Measurements from ENCODE around the gene HSBP1L1. TPM values are rescaled to one million over a fixed set of nuclear protein-coding genes. Genes with fewer than 3 reads are reported as not detected.

HSBP1L1 gene
- total RNA-seq, 1 donor from 2014 or later, result 12.5 TPM

DNA sequence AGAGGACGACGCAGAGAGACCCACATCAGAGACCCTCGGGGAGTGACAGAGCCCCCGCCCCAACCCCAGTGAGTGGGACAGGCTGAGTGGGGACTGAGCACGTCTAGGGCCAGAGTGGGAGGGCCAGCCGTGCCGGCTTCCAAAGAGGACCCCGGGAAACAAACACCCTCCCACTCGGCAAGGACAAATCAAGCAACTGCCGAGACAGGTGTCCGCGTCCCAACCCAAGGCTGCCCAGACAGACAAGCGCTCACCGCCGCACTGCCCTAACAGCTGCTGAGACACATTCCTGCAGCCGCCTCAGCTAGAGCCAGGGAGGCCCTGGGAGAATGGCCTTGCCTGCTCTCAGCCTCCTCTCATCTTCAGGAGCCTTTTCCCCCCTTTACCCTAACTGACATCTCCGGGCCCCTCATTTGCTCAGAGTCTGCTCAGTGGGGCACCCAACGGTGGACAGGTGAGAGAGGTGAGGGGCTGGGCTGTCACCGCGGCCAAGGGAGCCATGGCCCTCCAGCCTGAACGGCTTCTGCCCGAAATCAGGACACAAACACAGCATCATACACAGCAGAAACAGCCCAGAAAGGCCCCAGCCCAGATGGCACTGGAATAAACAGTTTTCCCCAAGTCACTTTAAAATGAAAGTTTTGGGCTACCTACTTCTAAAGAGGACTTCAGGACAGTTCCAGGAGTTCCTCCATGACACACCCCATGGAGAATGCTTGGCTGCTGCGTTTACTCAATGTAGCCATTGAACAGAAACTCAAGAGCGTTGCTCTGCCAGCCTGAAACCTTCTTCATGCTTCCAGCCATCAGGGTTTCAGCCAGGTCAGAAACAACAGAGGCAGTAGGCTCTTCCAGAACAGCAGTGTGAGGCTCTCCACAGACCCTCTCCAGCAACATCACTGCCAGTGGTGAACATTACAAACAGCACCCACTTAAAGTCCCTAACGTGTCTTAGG is 36.6 kb upstream of the HSBP1L1 start:
- ATAC-seq (no peak), DNase-seq (ENCODE audit: missing footprints) (no peak)
- intact Hi-C loops (cut with DNase I), result no loop called here

DNA sequence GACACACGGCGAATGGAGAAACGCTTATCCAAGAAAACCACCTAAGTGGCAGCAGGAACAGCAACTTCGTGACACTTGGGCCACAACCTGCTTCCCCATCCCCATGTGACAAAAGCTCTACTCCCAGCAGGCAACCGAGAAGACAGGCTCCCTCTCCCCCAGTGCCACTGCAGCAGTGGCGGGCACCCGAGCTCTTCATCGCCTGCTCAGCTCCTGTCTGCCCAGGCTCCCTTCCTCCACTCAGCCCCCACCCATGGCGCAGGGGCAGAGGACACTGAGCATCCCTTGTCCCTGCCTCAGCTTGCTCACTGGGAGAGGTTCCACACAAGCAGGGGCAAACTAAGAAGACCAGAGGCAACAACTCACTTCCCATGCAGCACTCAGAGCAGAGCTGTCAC is 35.9 kb upstream of the HSBP1L1 start:
- ATAC-seq (no peak), DNase-seq (ENCODE audit: missing footprints) (no peak)
- intact Hi-C loops (cut with DNase I), result no loop called here

DNA sequence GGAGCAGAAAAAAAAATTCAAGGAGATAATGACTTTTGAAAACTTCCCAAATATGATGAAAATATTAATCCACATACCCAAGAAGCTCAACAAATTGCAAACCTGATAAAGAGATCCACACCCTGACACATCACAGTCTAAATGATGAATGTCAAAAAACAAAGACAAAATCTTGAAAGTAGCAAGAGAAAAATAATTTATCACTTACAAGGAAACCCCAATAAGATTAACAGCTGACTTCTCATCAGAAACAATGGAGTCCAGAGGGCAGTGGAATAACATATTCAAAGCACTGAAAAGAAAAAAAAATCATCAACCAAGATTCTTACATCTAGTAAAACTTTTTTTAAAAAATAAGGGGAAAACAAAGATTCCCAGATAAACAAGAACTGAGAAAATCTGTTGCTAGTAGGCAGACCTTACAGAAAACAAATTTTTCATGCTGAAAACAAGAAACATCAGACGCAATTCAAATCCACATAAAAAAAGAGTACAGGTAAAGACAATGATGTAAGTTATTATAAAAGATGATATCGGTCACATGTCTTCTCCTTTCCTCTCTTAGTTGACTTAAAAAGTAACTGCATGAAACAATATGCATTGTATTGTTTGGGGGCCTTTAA is 34.3 kb upstream of the HSBP1L1 start:
- intact Hi-C loops (cut with DNase I), result loop anchor here (10.0 kb wide), 1 partner anchor 255 kb away; the partner anchor contains the start of gene CTDP1
- ATAC-seq (no peak), DNase-seq (ENCODE audit: missing footprints) (no peak)

DNA sequence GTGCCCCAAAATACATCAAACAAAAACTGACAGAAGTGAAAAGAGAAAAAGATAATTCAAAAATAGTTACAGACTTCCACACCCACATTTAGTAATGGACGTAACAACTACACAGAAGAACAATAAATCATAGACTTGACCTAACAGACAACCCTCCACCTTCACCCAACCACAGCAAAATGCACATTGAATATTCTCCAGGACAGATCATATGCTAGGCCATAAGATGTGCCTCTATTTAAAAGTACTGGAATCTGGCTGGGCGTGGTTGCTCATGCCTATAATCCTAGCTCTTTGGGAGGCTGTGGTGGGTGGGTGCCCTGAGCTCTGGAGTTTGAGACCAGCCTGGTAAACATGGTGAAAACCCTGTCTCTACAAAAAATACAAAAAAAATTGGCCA is 33.0 kb upstream of the HSBP1L1 start:
- ATAC-seq, result no peak
- intact Hi-C loops (cut with DNase I), result loop anchor here (10.0 kb wide), 1 partner anchor 257 kb away; the partner anchor contains the start of gene CTDP1
- DNase-seq (ENCODE audit: missing footprints), result no peak

DNA sequence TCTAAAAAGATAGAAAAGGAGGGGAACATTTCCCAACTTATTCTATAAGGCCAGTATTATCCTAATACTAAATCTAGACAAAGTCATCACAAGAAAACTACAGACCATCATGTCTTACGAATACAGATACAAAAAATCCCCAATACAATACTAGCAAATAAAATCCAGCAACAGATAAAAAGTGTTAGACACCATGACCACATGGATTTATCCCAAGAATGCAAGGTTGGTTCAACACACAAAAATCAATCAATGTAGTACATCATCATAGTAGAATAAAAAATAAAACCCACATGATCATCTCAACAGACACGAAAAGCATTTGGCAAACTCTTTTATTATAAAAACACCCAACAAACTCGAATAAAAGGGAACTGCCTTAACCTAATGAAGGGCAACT is 31.5 kb upstream of the HSBP1L1 start:
- intact Hi-C loops (cut with DNase I), result loop anchor here (10.0 kb wide), 1 partner anchor 258 kb away; the partner anchor contains the start of gene CTDP1
- no peak for DNase-seq (ENCODE audit: missing footprints)
- no peak for ATAC-seq

DNA sequence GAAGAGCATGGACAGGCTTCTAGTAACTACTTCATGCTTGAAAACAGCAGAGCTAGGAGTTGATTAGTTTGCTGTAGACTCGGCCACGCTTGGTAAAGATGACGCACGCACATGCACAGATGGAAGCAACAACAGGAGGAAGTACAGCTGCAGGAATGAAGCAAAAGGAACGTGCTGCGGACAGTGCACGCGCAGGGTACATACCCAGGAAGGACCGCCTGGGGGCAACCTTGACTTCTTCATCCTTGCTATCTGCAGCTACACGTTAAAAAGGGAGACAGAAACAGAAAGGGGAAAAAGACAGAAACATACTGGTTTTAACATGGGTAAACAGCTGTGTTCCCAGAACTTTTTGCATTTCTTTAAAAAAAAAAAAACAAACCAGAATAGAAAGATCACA is 30.7 kb upstream of the HSBP1L1 start:
- intact Hi-C loops (cut with DNase I), result loop anchor here (10.0 kb wide), 1 partner anchor 259 kb away; the partner anchor contains the start of gene CTDP1
- DNase-seq (ENCODE audit: missing footprints) (no peak), ATAC-seq (peak; percentile 35)

DNA sequence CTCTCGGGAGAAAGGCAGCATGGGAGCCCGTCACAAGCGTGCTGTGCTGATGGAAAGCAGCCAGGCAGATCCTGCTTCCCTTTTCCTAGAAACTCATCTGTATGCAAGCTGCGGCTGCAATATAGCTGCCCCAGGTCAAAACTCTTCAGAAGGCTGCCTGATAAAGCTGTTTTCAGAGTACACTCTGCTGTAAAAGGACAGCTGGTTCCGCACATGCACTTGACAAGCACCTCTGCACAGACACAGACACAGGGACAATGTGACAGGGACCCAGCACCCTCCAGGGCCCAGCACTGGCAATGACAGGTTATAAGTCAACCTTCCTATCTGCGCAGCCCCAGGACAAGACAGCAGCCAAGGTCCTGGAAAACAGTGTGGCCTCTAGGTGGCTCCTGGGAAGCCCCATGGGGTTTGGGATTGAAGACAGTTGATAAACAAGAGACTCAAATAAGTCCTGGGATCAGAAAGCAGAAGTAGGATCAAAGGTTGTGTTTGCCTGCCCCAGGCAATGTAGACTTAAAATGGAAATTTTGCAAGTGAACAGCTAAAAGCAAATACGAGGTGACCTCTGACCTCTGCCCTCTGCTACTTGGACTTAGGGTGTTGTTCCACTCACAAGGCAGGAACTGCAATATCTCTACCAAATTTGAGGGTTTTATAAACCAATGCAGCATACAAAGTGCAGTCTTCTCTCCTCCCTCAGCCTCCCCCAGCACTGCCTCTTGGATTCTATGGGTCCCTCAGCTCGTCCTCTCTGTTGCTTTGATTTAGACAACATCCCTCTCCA is 29.9 kb upstream of the HSBP1L1 start:
- intact Hi-C loops (cut with DNase I), result loop anchor here (10.0 kb wide), 1 partner anchor 260 kb away; the partner anchor contains the start of gene CTDP1
- DNase-seq (ENCODE audit: missing footprints), result no peak
- ATAC-seq, result peak; percentile 96

DNA sequence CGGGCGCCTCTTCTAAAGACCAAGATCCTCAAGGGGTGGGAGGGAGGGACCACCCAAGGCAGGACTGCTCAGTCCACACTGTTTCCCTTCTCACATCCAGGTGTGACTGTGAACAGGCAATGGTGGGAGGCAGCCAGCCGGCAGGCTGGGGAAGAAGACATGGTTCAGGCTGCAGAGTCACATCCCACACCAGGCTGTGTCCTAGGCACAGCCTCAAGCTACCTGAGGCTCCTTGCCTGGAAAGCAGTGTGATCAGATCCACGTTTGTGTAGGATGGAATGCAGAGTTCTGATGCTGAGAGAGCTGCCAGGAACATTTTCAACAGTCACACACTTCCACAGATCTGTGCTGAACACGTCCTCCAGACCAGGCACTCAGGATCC is 29.4 kb upstream of the HSBP1L1 start:
- intact Hi-C loops (cut with DNase I), result loop anchor here (10.0 kb wide), 1 partner anchor 260 kb away; the partner anchor contains the start of gene CTDP1
- DNase-seq (ENCODE audit: missing footprints) (no peak), ATAC-seq (no peak)

DNA sequence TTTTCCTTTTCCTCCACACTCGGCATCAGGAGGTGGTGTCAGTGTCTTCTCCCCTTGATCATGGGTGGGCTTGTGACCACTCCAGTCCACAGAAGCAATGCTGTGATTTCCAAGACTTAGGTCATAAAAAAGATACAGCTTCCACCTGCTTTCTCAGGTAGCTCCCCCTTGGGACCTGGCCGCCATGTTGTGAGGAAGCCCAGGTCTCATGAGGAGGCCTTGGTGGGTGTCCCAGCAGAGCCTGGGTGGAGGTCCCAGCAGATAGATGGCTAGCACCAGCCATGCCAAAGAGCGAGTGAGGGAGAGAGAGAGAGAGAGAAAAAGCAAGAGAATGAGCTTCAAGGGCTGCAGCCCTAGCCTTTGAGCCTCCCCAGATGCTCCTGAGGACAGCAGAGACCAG is 28.9 kb upstream of the HSBP1L1 start:
- no peak for ATAC-seq
- no peak for DNase-seq (ENCODE audit: missing footprints)
- intact Hi-C loops (cut with DNase I), result loop anchor here (10.0 kb wide), 1 partner anchor 261 kb away; the partner anchor contains the start of gene CTDP1

DNA sequence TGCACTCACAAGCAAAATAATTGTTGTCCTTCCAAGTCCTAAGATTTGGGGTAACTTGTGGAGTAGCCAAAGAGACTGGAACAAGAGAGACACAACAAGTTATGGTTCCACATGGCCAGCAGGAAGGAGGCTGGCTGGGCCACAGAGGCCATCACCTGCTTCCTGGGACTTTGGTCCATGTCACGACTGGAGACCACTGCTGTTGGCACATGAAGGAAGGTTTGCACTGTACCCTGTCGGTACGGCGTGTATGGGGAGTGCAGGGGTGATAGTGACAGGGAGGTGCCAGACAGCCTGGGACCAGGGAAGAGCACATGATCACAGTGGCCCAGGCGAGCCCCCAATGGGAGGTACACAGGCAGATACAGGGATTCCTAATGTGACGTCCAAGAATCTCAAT is 28.5 kb upstream of the HSBP1L1 start:
- ATAC-seq (no peak), DNase-seq (ENCODE audit: missing footprints) (no peak)
- intact Hi-C loops (cut with DNase I), result loop anchor here (10.0 kb wide), 1 partner anchor 261 kb away; the partner anchor contains the start of gene CTDP1

DNA sequence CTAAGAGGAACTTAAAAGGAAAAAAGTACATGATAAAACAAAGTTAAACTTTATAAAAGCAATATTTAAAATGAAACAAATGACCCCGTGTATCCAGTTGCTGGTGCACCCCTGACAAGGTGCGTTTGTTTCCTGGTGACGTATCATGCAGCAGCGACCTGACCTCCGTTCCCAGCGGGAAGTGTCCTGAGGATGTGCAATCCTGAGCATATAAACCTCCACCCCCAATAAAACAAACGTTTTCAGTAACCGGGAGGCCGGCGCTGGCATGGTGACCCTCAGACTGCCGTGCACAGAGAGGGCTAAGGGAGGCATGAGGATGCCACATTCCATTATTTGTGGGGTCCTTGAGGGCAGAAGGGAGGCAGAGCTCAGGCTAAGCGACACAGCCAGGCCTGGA is 27.8 kb upstream of the HSBP1L1 start:
- intact Hi-C loops (cut with DNase I), result loop anchor here (10.0 kb wide), 1 partner anchor 262 kb away; the partner anchor contains the start of gene CTDP1
- no peak for DNase-seq (ENCODE audit: missing footprints)
- no peak for ATAC-seq

DNA sequence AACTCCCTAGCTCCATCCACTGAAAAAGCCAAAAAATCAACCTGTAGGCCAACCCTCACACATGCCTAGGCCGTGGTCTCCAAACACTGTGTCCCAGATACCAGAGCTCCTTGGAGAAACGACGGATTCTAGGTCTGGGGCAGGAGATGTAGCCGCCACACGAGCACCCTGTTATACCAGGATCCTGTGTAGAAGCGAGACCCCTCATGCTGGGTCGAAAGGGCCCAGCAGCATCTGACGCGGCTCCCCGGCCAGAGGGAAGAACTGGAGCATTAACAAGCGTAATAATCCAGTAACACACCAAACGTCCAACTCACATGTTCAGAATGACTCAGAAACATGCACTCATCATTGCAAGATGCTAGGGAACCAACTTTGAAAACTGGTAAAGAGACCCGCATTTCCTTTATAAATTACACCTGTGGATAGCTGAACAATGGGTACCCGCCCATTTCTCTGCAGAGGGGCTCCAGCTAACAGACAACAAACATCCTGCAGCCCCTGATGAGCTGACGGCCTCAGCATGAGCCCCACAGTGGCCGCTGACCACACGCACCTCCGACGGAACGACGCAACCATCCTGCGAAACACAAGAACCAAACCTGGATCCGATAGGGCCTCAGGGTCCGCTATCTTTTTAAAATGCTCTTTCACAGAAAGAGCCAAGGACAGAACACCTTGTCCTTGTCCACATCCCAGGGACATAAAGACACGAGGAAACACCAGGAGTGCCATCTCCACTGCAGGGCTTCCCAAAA is 27.2 kb upstream of the HSBP1L1 start:
- intact Hi-C loops (cut with DNase I), result loop anchor here (10.0 kb wide), 1 partner anchor 262 kb away; the partner anchor contains the start of gene CTDP1
- ATAC-seq (no peak), DNase-seq (ENCODE audit: missing footprints) (no peak)

DNA sequence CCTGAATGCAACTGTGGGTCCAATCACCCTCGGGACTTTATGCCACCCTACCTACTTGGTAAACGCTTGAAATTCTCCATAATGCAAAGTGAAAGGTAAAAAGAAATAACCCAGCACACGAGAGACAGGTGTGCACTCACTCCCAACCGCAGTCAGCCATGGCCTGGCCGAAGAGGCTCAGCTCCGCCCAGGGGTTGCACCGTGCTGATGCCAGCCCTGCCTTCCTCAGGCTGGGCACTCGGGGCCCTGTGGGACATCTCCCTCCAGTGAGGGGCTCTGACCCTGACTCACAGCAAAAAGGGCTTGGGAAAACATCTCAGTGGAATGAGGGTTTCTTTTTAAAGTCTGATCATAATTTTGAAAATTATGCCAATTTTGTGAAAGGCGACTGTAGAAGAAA is 26.2 kb upstream of the HSBP1L1 start:
- ATAC-seq, result no peak

DNA sequence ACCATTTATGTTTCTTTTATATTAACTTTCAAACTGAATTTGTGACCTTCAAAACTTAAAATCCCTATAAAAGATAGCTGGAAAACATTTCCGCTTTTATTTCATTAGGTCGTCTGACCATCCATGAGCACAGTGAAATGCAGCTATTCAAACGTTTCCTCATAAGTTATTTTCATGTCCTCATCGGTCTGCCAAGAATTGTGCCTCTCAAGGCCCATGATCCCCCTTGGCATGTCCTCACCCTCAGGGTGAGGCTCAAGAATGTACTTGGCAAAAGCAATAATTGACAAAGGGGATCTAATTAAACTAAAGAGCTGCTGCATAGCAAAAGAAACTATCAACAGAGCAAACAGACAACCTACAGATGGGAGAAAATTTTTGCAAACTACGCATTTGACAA is 25.3 kb upstream of the HSBP1L1 start:
- intact Hi-C loops (cut with DNase I), result loop anchor here (10.0 kb wide), 1 partner anchor 264 kb away; the partner anchor contains the start of gene CTDP1
- no peak for DNase-seq (ENCODE audit: missing footprints)
- ATAC-seq, result no peak

More for the DNA sequence above, 26.2 kb upstream of the HSBP1L1 start:
- no peak for DNase-seq (ENCODE audit: missing footprints)
- intact Hi-C loops (cut with DNase I), result loop anchor here (10.0 kb wide), 1 partner anchor 263 kb away; the partner anchor contains the start of gene CTDP1

DNA sequence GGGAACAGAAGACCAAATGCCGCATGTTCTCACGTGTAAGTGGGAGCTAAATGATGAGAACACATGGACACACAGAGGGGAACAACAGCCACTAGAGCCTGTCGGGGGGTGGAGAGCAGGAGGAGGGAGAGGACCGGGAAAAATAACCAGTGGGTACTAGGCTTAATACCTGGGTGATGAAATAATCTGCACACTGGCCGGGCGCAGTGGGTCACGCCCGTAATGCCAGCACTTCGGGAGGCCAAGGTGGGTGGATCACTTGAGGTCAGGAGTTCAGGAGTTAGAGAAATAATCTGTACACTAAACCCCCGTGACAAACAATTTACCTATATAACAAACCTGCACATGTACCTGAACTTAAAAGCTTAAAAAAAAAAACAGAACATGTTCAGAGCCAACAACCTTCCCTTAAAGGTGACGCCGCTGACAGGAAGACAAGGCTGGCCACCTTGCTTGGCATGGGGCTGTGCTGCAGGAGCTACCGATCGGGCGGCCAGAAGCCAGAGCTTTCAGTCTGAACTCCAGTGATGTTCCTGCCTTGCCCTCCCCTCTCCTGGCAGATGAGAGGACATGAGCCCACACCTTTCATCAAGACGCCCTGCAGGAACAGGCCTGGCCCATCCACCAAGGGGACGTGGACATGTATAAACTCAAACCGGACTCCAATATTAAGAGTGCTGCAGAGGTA is 24.2 kb upstream of the HSBP1L1 start:
- ATAC-seq (no peak), DNase-seq (ENCODE audit: missing footprints) (no peak)
- intact Hi-C loops (cut with DNase I), result no loop called here

DNA sequence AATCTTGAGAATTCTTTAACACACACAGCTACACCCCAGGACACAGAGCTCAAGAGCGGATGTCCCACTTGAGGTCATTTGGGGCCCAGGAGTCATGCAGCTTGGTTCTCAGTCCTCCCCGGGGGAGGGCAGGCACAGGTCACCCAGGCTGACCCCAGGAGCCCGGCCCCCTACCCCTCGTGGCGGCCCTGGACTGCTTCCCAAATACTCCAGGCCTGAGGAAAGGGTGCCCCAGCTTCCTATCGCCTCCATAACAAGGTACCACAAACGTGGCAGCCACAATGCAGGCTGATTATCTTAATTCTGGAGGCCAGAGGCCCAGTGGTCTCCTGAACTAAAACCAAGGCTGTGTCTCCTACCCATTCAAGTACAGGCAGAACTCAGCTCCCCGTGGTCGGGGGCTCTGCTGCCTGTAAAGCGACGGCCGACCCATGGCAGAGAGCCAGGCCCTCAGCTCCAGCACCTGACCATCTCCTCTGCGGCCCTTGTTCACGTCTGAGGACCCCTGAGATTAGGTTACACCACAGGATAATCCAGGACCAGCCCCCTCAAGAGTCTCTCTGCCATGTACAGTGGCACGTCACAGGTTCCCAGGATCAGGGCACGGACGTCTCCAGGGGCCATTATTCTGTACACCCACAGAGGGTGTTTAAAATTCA is 23.5 kb upstream of the HSBP1L1 start:
- DNase-seq (ENCODE audit: missing footprints), result no peak
- intact Hi-C loops (cut with DNase I), result no loop called here
- no peak for ATAC-seq

Data from Right ventricle myocardium inferior (tissue), 1 donor.